ENCODE data around the gene SKIL. TPM values are rescaled to one million over a fixed set of nuclear protein-coding genes. Genes with fewer than 3 reads are reported as not detected.

Gene SKIL
- total and polyA plus RNA-seq, 10 donors = 9.1 to 48.2 (median 33.4) TPM

- peaks cover 0 to 5% (median 0%) of the 10 kb centered on the region in 6 donors for H3K36me3 ChIP-seq
- intact Hi-C loops (cut with DNase I; ENCODE audit: low total_unique reads) = no loop called here
- TF ChIP-seq CTCF (IDR thresholded peaks at IDR 0.05 in 8 of 11, conservative IDR thresholded peaks at IDR 0.05 in 3 of 11) (no peak), POLR2A (IDR thresholded peaks at IDR 0.05) (no peak), POLR2AphosphoS5 (IDR thresholded peaks at IDR 0.05) (no peak)
- H3K9me3 ChIP-seq = no peaks in the 10 kb centered on the region
- no peak overlapping the region for H3K4me3 ChIP-seq
- WGBS, 5 donors = 88 to 95% (median 93%) methylated on average over 4 of the region's 4 CpGs
- peaks cover 0 to 7% (median 0%) of the 10 kb centered on the region in 7 donors for H3K27me3 ChIP-seq (replicated peaks in 1 of 7)
- no peak for DNase-seq
- H3K4me1 ChIP-seq = no peaks in the 10 kb centered on the region
- no peak overlapping the region for H3K27ac ChIP-seq
These were observed 79.7 kb downstream of the SKIL start for GRCh38 chr3:170437176-170437575.

GRCh38 chr3:170437696-170438407 is 80.3 kb downstream of the SKIL start:
- peaks cover 0 to 11% (median 0%) of the 10 kb centered on the region in 7 donors for H3K27me3 ChIP-seq (replicated peaks in 1 of 7)
- H3K4me1 ChIP-seq = no peaks in the 10 kb centered on the region
- intact Hi-C loops (cut with DNase I; ENCODE audit: low total_unique reads) = no loop called here
- no peaks in the 10 kb centered on the region for H3K9me3 ChIP-seq
- DNase-seq = no peak
- H3K4me3 ChIP-seq = no peak overlapping the region
- no peak overlapping the region for H3K27ac ChIP-seq
- TF ChIP-seq CTCF (IDR thresholded peaks at IDR 0.05 in 8 of 11, conservative IDR thresholded peaks at IDR 0.05 in 3 of 11) = no peak
- peaks cover 0 to 5% (median 0%) of the 10 kb centered on the region in 6 donors for H3K36me3 ChIP-seq
- WGBS, 5 donors = 73 to 79% (median 76%) methylated on average over 10 of the region's 10 CpGs

GRCh38 chr3:170438836-170439235 is 81.3 kb downstream of the SKIL start:
- 93 to 98% (median 96%) methylated on average over 1 of the region's 1 CpG for WGBS, 5 donors
- no peak overlapping the region for H3K4me3 ChIP-seq

More at GRCh38 chr3:170438836-170439235, 81.3 kb downstream of the SKIL start:
- Histone ChIP-seq H3K27me3 (replicated peaks in 1 of 7) (peaks cover 0 to 11% (median 0%) of the 10 kb centered on the region in 7 donors), H3K9me3 (no peaks in the 10 kb centered on the region), H3K36me3 (peaks cover 0 to 5% (median 0%) of the 10 kb centered on the region in 6 donors), H3K4me1 (no peaks in the 10 kb centered on the region), H3K27ac (no peak overlapping the region)
- TF ChIP-seq POLR2A (IDR thresholded peaks at IDR 0.05) (no peak), POLR2AphosphoS5 (IDR thresholded peaks at IDR 0.05) (no peak), CTCF (IDR thresholded peaks at IDR 0.05 in 8 of 11, conservative IDR thresholded peaks at IDR 0.05 in 3 of 11) (no peak)
- intact Hi-C loops (cut with DNase I; ENCODE audit: low total_unique reads) = no loop called here
- no peak for DNase-seq
